Transverse colon (tissue), 4 donors: Measurements from ENCODE around the gene NCK2.

Experiments
- CTCF ChIP-seq, 5 experiments: fragments of 200-600 bp in 3 of 5; fragments of 450-650 bp in 2 of 5; sonication (generic) in 3 of 5; IDR thresholded peaks; 1 replicate in 2 of 5; 2 replicates in 3 of 5; pipeline ENCODE4 v1.5.1; 2016 to 2017; ENCODE audit warnings: antibody characterized with exemption in 5 of 5, inconsistent platforms in 3 of 5, mild to moderate bottlenecking in 2 of 5, moderate library complexity in 1 of 5
- EP300 ChIP-seq: sonication (generic); formaldehyde crosslinking; IDR thresholded peaks from one replicate; pipeline ENCODE4 v1.6.1; 2017; ENCODE audit warnings: antibody characterized with exemption, low read depth
- POLR2A ChIP-seq: fragments of 450-650 bp; IDR thresholded peaks from one replicate; pipeline ENCODE4 v1.6.1; 2016; ENCODE audit warnings: antibody characterized with exemption, mild to moderate bottlenecking, moderate library complexity
- POLR2AphosphoS5 ChIP-seq, 3 donors: sonication (generic); formaldehyde crosslinking; IDR thresholded peaks; one replicate each; pipeline ENCODE4 v1.6.1; 2016; ENCODE audit warnings: antibody characterized with exemption in 3 of 3

GRCh38 chr2:105756435-105756834, 11.7 kb downstream of the NCK2 start:
- TF ChIP-seq POLR2A = no peak
- no peak for TF ChIP-seq CTCF (IDR thresholded peaks at IDR 0.05)
- TF ChIP-seq POLR2AphosphoS5 (IDR thresholded peaks at IDR 0.05) = no peak
- no peak for TF ChIP-seq EP300
